DND-41 (cell line): Measurements from ENCODE around the gene APC.
A peak's percentile ranks its signal among the peaks of the same experiment; 100 is the strongest.
"Not testable (repeated sequence)": the region's sequence is repeated elsewhere in the genome, so short reads cannot be mapped to it uniquely, and the experiment has no call there.

Source experiments
- ATAC-seq: fragments of 200-7000 bp; cut with Tn5 transposase; 3 replicates; pipeline ENCODE4 v1.9.1; 2021; ENCODE audit warnings: low read depth; ENCODE audit not compliant: insufficient read depth
- DNase-seq: peaks from one replicate; pipeline ENCODE4 v3.0.0-alpha.2; 2020
- H2AFZ ChIP-seq: 2 replicates; pipeline ENCODE4 v1.6.0; 2012; ENCODE audit warnings: low read depth, low read length
- H3K27ac ChIP-seq: 2 replicates; pipeline ENCODE4 v1.5.1; 2012; ENCODE audit warnings: low read length, inconsistent platforms
- H3K27me3 ChIP-seq: fragments of 200-600 bp; sonication (generic); 2 replicates; pipeline ENCODE4 v1.6.0; 2012; ENCODE audit warnings: low read length, mild to moderate bottlenecking, inconsistent platforms; ENCODE audit not compliant: insufficient read depth, poor library complexity
- H3K36me3 ChIP-seq: 2 replicates; pipeline ENCODE4 v1.5.1; 2012; ENCODE audit warnings: low read length, inconsistent platforms; ENCODE audit not compliant: insufficient read depth
- H3K4me1 ChIP-seq: 2 replicates; pipeline ENCODE4 v1.5.1; 2012; ENCODE audit warnings: mild to moderate bottlenecking, low read length; ENCODE audit not compliant: insufficient read depth
- H3K4me2 ChIP-seq: 2 replicates; pipeline ENCODE4 v1.6.0; 2012; ENCODE audit warnings: mild to moderate bottlenecking, moderate library complexity, low read length, inconsistent platforms; ENCODE audit not compliant: insufficient read depth
- H3K4me3 ChIP-seq, 2 experiments: fragments of 200-600 bp in 1 of 2; shearing (Covaris generic) in 1 of 2; 2 replicates each; pipeline ENCODE4 v1.5.1; 2012 to 2016; ENCODE audit warnings: inconsistent platforms in 2 of 2, low read length in 2 of 2, mild to moderate bottlenecking in 2 of 2, low read depth in 1 of 2, moderate library complexity in 1 of 2
- H3K79me2 ChIP-seq: 2 replicates; pipeline ENCODE4 v1.6.0; 2012; ENCODE audit warnings: low read length, inconsistent platforms; ENCODE audit not compliant: insufficient read depth
- H3K9ac ChIP-seq: 2 replicates; pipeline ENCODE4 v1.6.0; 2012; ENCODE audit warnings: low read depth, mild to moderate bottlenecking, inconsistent platforms, low read length, moderate library complexity
- H3K9me3 ChIP-seq: 2 replicates; pipeline ENCODE4 v1.5.1; 2012; ENCODE audit warnings: low read length, moderate library complexity, mild to moderate bottlenecking, inconsistent platforms; ENCODE audit not compliant: insufficient read depth, severe bottlenecking
- H4K20me1 ChIP-seq: 2 replicates; pipeline ENCODE4 v1.6.0; 2012; ENCODE audit warnings: low read length; ENCODE audit not compliant: insufficient read depth
- CTCF ChIP-seq: IDR thresholded peaks from 2 replicates; pipeline ENCODE4 v1.5.1; 2012; ENCODE audit warnings: borderline replicate concordance, low read length, moderate library complexity, mild to moderate bottlenecking; ENCODE audit not compliant: poor library complexity, severe bottlenecking; ENCODE audit errors: extremely low read depth
- EZH2 ChIP-seq: IDR thresholded peaks from 3 replicates; pipeline ENCODE4 v1.6.1; 2012; ENCODE audit warnings: borderline replicate concordance, low read depth, mild to moderate bottlenecking, moderate library complexity, low read length, inconsistent platforms; ENCODE audit not compliant: severe bottlenecking

Gene APC

GRCh38 chr5:112710896-112711295 lies 26.8 kb upstream of the APC start:
- Histone ChIP-seq H2AFZ (no peak overlapping the region), H3K27ac (no peak overlapping the region), H3K79me2 (peaks cover 79% of the 10 kb centered on the region), H3K4me3 (no peak overlapping the region), H3K36me3 (no peaks in the 10 kb centered on the region), H3K9me3 (no peaks in the 10 kb centered on the region), H4K20me1 (peaks cover 2% of the 10 kb centered on the region; the same call in 1 of the 2 replicates), H3K27me3 (no peaks in the 10 kb centered on the region), H3K4me1 (peaks cover 46% of the 10 kb centered on the region), H3K4me2 (peak overlapping the region; percentile 96; the same call in 1 of the 2 replicates), H3K9ac (no peak overlapping the region)
- TF ChIP-seq CTCF, result no peak
- TF ChIP-seq EZH2, result no peak
- ATAC-seq, result no peak
- DNase-seq, result no peak

DNA sequence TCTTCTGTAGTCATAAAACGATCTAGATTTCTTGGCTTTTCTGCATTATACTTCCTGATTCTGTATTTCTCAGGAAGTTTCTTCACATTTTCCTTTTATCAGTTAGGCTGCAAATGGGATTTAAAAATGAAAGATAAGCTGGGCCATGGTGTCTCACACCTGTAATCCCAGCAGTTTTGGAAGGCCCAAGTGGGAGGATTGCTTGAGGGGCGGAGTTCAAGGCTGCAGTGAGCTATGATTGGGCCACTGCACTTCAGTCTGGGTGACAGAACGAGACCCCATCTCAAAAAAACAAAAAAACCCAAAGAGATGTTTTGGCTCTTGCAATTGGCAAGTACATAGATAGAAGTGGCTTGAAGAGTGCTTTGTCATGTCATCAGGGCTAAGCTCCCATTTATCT lies 26.2 kb upstream of the APC start:
- no peaks in the 10 kb centered on the region for H3K36me3 ChIP-seq
- peaks cover 45% of the 10 kb centered on the region for H3K4me1 ChIP-seq
- TF ChIP-seq CTCF (no peak), EZH2 (no peak)
- peaks cover 84% of the 10 kb centered on the region for H3K79me2 ChIP-seq
- H2AFZ ChIP-seq, result no peak overlapping the region
- no peak overlapping the region for H3K4me3 ChIP-seq
- peaks cover 2% of the 10 kb centered on the region; the same call in 1 of the 2 replicates for H4K20me1 ChIP-seq
- no peak for ATAC-seq
- DNase-seq, result no peak
- no peak overlapping the region for H3K27ac ChIP-seq
- peak overlapping the region; percentile 96; the same call in 1 of the 2 replicates for H3K4me2 ChIP-seq
- H3K27me3 ChIP-seq, result no peaks in the 10 kb centered on the region
- no peak overlapping the region for H3K9ac ChIP-seq
- no peaks in the 10 kb centered on the region for H3K9me3 ChIP-seq

DNA sequence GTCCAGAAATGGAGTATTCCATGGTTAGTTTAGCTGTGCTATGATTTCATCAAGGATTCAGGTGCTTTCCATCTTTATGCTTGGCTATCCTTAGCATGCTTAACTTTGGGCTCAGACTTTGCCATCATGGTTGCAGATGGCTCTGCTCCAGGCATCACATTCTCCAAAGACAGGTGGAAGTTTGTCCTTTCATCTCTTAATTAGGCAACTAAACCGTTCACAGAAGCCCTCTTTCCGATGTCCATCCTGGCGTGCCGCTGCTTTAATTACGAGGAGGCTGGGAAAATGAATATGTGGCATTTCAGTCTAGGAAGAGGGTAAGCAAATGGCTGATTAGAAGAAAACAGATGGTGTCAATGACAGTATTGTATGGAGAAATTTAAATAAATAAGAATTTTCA lies 24.5 kb upstream of the APC start:
- H3K4me3 ChIP-seq, result no peak overlapping the region
- no peaks in the 10 kb centered on the region for H3K27me3 ChIP-seq
- H3K4me2 ChIP-seq, result no peak overlapping the region; the same call in 1 of the 2 replicates
- peaks cover 3% of the 10 kb centered on the region; the same call in 1 of the 2 replicates for H4K20me1 ChIP-seq
- H3K79me2 ChIP-seq, result peaks cover 93% of the 10 kb centered on the region
- H3K9me3 ChIP-seq, result no peaks in the 10 kb centered on the region
- no peaks in the 10 kb centered on the region for H3K36me3 ChIP-seq
- ATAC-seq, result no peak
- H3K9ac ChIP-seq, result no peak overlapping the region
- no peak overlapping the region for H2AFZ ChIP-seq
- no peak overlapping the region for H3K27ac ChIP-seq
- no peak for DNase-seq
- peaks cover 35% of the 10 kb centered on the region for H3K4me1 ChIP-seq
- no peak for TF ChIP-seq EZH2
- no peak for TF ChIP-seq CTCF

GRCh38 chr5:112716895-112717294 lies 20.8 kb upstream of the APC start:
- H3K27ac ChIP-seq, H3K9ac ChIP-seq, H3K4me2 ChIP-seq, H4K20me1 ChIP-seq, H3K4me1 ChIP-seq, H3K9me3 ChIP-seq, DNase-seq, ATAC-seq, H3K36me3 ChIP-seq, H3K27me3 ChIP-seq, H2AFZ ChIP-seq, H3K4me3 ChIP-seq: not testable (repeated sequence)
- peaks cover 78% of the 10 kb centered on the region for H3K79me2 ChIP-seq
